Stimulated activated naive CD4-positive, alpha-beta T cell treated with Interleukin-2 at 50 U/mL for 16 hours (primary cell): ENCODE data around the gene BOD1L1.

Experiments used
- DNase-seq: peaks from one replicate; lab custom pipeline; 2025; lab: John Stamatoyannopoulos, UW

BOD1L1 gene

GRCh38 chr4:13627606-13628311 lies at the start of gene BOD1L1:
BOD1L1 (minus strand) TSS chr4:13627725; CDS start chr4:13627587, 138 bp downstream.
- peak; percentile 75 for DNase-seq

GRCh38 chr4:13674971-13675370 lies 47.4 kb upstream of the BOD1L1 start:
- no peak for DNase-seq

- no peak for DNase-seq
These were observed 45.6 kb upstream of the BOD1L1 start for GRCh38 chr4:13673167-13673566.

- no peak for DNase-seq
These were observed 43.1 kb upstream of the BOD1L1 start for GRCh38 chr4:13670456-13671160.

- no peak for DNase-seq
These were observed 38.5 kb upstream of the BOD1L1 start for GRCh38 chr4:13665701-13666660.

- DNase-seq, result no peak
These were observed 32.0 kb upstream of the BOD1L1 start for GRCh38 chr4:13659341-13660070.

DNA sequence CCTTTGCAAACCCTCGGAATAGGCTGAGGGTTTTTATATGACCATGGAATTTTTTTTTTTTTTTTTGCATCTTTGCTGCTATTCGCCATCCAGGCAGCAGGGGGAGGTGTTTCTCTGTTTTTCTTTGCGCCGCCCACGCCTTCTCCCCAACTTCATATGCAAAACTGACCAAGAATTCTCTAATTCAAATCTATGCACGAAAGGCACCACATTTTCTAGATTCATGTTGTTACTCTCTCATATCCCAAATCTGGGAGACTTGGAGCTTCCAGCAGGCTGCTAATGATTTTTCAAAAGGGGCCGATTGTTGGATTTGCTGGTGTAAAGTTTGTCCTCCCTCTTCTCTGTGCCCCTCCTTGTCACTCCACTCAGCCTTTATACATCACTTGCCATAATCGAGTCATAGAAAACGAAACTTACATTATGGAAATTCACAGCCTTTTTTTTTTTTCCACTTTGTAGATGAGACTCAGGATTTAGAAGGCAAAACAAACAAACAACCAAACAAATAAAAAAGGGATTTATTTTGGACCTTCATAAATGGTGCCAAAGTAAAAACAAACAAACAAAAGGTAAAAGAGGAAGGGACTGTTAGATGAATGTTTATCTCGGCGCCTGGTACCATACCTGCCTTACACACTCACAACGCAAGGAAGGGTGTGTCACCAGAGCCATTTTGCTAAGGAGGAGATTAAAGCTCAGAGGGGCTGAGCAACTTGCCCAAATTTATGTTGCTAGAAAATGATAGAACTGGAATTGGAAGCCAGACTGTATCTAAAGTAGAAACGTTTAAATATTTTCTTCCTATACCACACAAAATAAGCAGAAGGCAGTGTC lies 29.3 kb upstream of the BOD1L1 start:
- peak; percentile 54 for DNase-seq

- DNase-seq, result peak; percentile 72
These were observed 26.8 kb upstream of the BOD1L1 start for GRCh38 chr4:13654162-13654797.

- no peak for DNase-seq
These were observed 26.2 kb upstream of the BOD1L1 start for GRCh38 chr4:13653766-13654161.

DNA sequence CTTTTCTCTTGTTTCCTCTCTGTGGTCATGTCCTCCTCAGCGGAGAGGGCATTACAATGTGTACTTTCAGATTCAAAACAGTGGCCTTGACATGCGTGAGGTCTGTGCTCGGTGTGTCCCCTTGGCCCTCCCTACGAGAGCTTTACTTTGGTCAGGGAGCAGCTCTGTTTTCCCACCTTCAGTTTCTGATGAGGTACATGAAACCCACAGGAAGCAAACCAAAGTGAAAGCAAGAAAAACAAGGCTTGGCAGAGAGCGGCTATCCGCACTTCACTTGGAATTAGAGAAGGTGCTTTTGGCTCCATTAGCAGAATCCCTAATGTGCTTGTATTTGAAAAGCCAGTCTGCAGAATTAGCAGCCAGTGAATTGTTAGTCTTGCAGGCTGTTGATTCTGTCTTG lies 19.5 kb upstream of the BOD1L1 start:
- no peak for DNase-seq

- DNase-seq, result no peak
These were observed 17.6 kb upstream of the BOD1L1 start for GRCh38 chr4:13645075-13645474.

DNA sequence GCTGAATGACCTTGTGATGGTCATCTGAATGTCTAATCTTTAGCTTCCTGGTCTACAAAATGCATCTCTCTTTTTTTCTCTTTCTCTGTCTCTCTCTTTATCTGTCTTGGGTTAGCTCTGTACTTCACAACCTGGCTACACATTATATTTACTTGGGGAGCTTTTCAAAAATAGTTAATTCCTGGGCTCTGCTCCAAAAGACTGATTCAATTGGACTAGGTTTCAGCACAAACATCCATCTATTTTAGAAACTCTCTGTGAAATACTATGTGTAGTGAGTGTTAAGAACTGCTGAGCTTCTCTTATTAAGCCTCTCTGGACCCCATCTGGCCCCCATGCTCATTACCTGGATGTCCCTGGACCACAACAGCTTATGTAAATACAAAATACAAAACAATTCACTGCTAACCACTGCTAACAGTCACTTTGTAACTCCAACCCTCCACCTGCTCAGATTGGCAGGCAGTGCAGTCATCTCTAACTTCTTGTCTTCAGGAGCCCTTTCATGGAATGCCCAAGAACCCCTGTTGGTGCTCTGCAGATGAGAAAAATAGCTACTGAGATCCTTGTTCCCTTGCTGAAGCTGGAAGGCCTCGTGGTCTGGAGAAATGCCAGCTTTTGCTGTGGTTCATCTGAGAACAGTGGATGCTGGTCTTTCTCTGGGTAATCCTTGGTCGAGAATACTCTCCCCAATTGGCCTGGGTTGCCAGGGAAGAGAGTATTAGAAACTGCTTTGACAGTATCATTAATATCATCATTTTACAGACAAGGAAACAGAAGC lies 14.8 kb upstream of the BOD1L1 start:
- no peak for DNase-seq

GRCh38 chr4:13641084-13641483 lies 13.6 kb upstream of the BOD1L1 start:
- DNase-seq, result no peak

- DNase-seq, result no peak
These were observed 12.8 kb upstream of the BOD1L1 start for GRCh38 chr4:13640149-13640940.

GRCh38 chr4:13635286-13635799 lies 7.8 kb upstream of the BOD1L1 start:
- DNase-seq, result no peak

DNA sequence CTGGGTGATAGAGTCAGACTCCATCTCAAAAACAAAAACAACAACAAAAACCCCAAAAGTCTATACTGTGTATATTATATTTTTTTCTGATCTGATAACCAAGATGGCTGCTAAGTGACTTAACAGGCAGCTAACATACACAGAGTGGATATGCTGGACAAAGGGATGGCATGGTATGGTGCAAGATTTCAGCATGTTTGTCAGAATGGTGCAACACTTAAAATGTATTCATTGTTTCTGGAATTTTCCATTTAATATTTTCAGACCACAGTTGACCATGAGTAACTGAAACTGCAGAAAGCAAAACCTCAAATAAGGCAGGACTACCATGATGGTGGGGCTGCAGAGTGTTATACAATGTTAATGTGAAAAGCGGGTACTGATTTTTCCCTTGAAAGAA lies 6.1 kb upstream of the BOD1L1 start:
- DNase-seq, result no peak

DNA sequence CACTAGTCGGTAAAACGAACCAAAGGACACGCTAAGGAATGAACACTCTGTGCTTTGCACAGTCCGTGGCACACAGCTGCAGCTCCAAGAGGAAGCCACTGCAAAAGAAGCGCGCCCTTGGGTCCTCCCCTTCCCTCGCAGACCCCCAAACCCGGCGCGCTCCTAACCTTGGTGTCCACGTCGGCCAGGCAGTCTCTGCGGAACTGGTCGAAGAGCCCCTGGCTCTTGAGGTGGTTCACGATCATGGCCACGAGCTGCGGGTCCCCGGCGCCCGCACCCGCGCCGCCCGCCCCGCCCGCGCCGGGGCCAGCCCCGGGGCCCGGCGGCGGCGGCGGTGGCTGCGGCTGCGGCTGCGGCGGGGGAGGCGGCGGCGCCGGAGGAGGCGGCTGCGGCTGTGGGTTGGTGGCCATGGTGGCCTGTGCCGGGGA lies 333 bp downstream of the BOD1L1 start:
- no peak for DNase-seq

DNA sequence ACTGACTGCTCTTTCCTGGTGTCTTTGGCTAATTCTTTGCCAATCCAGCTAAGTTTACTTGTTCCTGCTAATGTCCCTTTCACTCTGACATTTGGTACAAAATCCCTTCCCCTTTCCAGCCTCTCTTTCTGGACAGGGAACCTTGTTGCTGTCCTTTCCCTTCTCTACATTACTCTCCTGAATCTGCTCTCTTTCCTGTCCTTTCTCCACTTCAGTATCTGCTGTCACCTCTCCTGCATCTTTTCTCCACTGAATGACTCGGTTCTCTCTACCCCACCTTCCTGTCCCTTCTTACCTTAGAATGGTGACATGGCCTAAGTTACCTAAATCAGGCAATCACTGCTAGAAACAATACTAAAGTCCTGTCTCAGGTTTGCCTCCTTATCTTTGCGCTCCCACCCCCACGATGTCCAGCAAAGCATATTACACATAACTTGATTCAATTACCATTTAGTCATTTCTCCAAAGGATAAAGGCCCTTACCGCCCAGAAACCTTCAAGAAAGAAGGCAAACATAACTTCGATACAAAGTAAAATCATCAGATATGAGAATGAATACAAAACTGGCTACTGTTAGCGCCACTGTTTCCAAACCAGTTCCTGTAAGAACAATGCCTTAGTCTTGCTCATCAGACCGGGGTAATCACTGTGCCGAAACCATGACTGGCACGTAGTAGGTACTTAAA lies 890 bp downstream of the BOD1L1 start:
- DNase-seq, result no peak
